Left lobe of liver (tissue), 1 donor: ENCODE measurements around the gene NHLRC4. TPM values are rescaled to one million over a fixed set of nuclear protein-coding genes. Genes with fewer than 3 reads are reported as not detected.

ENCODE experiments used
- total RNA-seq: library from RNA; stranded (reverse); gene quantifications from one replicate; pipeline ENCODE4 v1.2.1, GENCODE V29; 2021
- donor health status: DM: no; HTN: yes; CAD: no.

Gene NHLRC4
- total RNA-seq, 1 donor from 2014 or later: 0.28 TPM

Other genes with a start within 250 kb of the NHLRC4 start
- gene AXIN1, start 214.3 kb upstream of the NHLRC4 start, total RNA-seq: 8.5 TPM
- 36.1 TPM for gene MRPL28, start 196.5 kb upstream of the NHLRC4 start, total RNA-seq
- 32.6 TPM for gene PGAP6, start 185.0 kb upstream of the NHLRC4 start, total RNA-seq
- gene NME4, start 169.8 kb upstream of the NHLRC4 start, total RNA-seq: 64.9 TPM
- 109 TPM for gene DECR2, start 165.1 kb upstream of the NHLRC4 start, total RNA-seq
- 24.1 TPM for gene RAB11FIP3, start 141.4 kb upstream of the NHLRC4 start, total RNA-seq
- gene CAPN15, start 39.3 kb upstream of the NHLRC4 start, total RNA-seq: 31.6 TPM
- not detected for gene PRR35, start 6.6 kb upstream of the NHLRC4 start, total RNA-seq
- gene PIGQ, start 3.0 kb downstream of the NHLRC4 start, total RNA-seq: 42.1 TPM
- gene RAB40C, start 23.1 kb downstream of the NHLRC4 start, total RNA-seq: 15.5 TPM
- 0.96 TPM for gene WFIKKN1, start 64.0 kb downstream of the NHLRC4 start, total RNA-seq
- gene METTL26, start 69.3 kb downstream of the NHLRC4 start, total RNA-seq: 33.2 TPM
- 101 TPM for gene MCRIP2, start 74.8 kb downstream of the NHLRC4 start, total RNA-seq
- 17.2 TPM for gene WDR90, start 82.4 kb downstream of the NHLRC4 start, total RNA-seq
- 57.9 TPM for gene RHOT2, start 101.1 kb downstream of the NHLRC4 start, total RNA-seq
- gene RHBDL1, start 108.7 kb downstream of the NHLRC4 start, total RNA-seq: 1.1 TPM
- 56.2 TPM for gene STUB1, start 113.4 kb downstream of the NHLRC4 start, total RNA-seq
- 40.5 TPM for gene JMJD8, start 117.3 kb downstream of the NHLRC4 start, total RNA-seq
- gene WDR24, start 123.4 kb downstream of the NHLRC4 start, total RNA-seq: 12.2 TPM
- 0.30 TPM for gene FBXL16, start 138.8 kb downstream of the NHLRC4 start, total RNA-seq
- gene METRN, start 148.1 kb downstream of the NHLRC4 start, total RNA-seq: 60.0 TPM
- 37.1 TPM for gene ANTKMT, start 154.1 kb downstream of the NHLRC4 start, total RNA-seq
- 0.38 TPM for gene CCDC78, start 159.4 kb downstream of the NHLRC4 start, total RNA-seq
- 1.2 TPM for gene HAGHL, start 160.1 kb downstream of the NHLRC4 start, total RNA-seq
- 18.3 TPM for gene CIAO3, start 174.0 kb downstream of the NHLRC4 start, total RNA-seq
- gene MSLN, start 193.7 kb downstream of the NHLRC4 start, total RNA-seq: 0.08 TPM
- gene RPUSD1, start 221.4 kb downstream of the NHLRC4 start, total RNA-seq: 9.0 TPM
- gene CHTF18, start 221.6 kb downstream of the NHLRC4 start, total RNA-seq: 6.4 TPM
- not detected for gene GNG13, start 233.7 kb downstream of the NHLRC4 start, total RNA-seq